GM21515 (cell line): Measurements from ENCODE around the gene FAM241B.

Source experiments
- ATAC-seq: cut with Tn5 transposase; IDR thresholded peaks from one replicate; pipeline ENCODE4 v1.9.1; 2021; ENCODE audit not compliant: unreplicated experiment

Gene FAM241B

DNA sequence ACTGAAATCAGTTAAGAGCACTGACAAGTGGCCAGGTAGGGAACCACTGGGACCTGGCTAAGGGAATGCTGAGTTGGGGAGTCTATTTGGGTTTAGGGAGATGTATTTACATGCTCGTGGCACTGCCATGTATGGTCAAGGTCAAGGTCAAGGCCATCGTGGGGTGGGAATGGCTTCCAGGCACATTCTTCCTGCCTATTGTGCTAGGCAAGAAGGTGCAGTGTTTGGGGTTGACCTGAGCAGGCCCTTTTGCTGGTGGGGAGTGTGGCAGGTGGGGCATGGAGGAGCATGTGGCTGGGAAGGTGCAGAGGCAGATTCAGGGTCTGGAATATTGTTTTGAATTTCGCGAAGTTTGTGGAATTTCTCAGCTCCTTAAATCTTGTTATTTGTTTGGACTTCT is 17.8 kb downstream of the FAM241B start:
- ATAC-seq = no peak

DNA sequence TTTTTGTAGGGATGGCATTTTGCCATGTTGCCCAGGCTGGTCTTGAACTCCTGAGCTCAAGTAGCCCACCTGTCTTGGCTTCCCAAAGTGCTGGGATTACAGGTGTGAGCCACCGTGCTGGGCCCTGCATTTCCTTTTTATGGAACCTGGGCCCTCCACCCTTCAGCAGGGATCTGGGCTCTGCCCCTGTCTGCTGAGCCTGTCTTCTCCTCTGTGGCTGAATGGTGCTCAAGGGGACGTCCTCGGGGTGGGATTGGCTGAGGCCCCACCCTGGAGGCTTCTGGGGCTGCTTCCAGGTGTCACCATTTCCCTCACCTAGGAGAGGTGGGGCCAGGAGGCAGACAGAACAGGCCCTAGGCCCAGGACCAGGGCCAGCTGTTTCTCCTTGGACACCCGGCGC is 18.4 kb downstream of the FAM241B start:
- no peak for ATAC-seq

DNA sequence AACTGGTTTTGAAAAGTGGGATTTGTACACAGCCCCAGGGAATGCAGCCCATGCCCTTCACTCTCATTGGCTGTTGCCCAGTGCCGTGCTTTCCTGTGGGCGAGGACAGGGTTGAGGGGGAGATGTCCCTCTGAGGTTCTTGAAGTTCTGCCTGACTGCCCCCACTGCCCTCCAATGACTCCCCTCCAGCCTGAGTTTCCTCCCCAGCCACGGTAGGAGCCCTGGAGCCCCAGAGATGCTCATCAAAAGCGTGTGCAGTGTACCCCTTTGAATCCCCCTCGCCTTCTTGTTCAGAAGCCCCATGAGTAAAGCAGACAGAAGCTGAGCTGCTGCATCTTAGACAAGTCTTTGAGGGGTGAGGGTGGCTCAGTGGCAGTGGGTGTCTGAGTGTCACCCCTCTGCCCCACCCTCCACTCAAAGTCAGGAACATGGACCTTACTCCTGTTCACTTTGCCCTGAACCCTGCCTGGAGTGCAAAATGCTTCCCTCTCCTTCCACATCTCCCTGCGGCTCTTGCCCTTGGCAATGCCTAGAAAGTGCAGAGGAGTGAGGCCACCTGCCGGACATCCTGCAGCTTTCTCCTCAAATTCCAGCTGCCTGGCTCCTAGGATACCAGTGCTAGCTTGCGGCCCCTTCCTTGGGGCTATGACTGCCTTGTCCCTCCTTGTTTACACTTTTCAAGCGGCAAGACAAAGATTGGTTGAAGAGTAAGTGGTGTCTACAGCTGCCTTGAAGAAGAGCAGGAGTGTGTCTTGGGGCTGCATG is 19.9 kb downstream of the FAM241B start:
- no peak for ATAC-seq

DNA sequence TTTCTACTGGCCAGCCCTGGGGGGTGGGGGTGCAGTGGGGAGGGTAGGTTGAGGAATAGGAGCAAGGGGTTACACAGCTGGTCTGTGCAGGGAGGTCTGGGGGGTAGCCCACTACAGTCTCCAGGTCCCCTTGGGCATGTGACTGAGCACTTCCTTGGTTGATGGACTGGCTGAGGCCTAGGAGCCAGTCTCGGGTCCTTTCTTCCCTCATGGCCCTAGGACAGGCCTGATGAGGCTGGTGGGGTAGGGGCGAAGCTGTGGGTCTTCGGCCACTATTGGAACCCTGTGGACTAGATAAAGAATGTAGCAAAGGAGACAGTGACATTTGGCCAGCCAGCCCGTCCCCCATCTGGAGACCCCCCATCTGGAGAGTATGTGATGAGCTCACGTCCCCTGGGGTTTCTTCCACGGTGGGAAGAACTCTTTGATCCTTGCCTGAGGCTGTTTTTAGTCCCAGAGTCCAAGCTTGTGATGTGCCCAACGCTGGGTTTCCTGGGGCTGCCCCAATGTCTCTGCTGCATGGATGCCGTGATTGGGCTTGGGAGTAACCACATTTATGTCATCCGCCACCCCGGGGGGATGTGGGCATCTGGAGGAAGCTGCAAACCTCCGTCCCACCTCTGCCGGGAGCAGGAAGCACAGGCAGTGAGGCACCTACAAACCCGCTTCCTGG is 20.7 kb downstream of the FAM241B start:
- no peak for ATAC-seq

DNA sequence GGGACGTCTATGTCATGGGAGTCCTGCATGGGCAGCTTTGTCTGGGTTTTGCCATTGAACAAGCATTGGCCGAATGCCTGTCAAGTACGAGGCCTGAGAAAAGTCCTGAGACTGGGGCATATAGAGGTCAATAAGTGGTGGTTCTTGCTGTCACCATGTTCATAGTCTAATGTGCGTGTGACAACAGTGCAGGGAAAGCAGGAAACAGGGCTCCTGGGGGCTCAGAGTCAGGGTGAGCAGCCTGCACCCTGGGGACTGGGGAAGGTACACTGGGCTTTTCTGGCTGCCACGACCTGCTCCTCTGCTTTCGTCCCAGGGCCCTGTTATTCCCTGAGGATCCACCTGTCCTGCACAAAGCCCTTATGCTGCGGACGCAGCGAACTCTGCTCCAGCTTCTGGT is 21.3 kb downstream of the FAM241B start:
- ATAC-seq = no peak

DNA sequence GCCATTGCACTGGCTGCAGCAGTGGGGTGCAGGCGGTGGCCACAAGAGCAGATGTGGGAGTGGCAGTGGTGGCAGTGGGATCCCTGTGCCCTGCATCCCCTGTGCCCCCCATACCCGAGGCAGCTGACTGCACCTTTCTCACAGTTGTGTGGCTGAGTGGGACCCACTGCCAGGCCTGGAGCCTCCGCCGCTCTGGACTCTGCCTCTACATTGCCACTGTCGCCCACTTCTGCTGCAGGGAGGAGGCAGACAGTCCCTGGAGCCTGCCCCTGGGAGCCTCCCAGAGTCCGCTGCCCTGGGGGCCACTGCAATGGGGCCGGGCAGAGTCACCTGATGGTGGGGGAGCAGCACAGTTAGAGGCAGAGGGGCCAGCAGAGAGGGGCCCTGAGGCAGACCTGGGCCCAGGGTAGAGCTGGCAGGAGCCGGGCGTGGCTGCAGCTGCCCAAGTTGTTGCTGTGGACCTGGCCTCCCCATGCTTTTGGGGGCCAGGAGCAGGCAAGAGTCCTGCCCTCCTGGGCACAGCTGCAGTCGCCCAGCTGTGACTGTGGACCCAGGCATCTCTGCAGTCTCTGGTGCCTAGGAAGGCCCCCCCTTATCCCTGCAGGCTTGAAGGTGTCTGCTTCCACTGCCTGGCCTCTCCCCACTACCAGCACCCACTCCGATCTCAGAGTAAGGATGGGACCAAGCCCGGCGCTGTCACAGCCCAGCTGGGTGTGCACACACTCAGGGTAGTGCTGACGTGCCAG is 22.2 kb downstream of the FAM241B start:
- no peak for ATAC-seq

DNA sequence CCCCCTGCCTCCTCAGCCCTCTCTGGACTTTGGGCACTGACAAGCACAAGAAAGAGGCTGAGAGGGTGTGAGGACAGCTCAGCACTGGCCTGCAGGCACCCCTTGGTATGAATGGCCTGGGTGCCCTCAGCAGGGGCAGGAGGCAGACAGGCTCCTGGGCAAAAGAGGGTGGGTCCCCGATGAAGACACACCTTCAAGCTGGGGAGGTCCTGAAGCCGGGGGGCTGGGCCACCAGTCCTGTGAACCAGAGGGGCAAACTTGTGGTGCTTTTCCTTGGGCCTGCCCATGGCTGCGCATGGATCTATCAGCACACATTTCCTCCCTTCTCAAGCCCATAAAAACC is 22.8 kb downstream of the FAM241B start:
- ATAC-seq = no peak

GRCh38 chr10:69653561-69653960 is 23.5 kb downstream of the FAM241B start:
- ATAC-seq = no peak

GRCh38 chr10:69655124-69655867 is 25.2 kb downstream of the FAM241B start:
- ATAC-seq = no peak

GRCh38 chr10:69655868-69656555 is 26.0 kb downstream of the FAM241B start:
- ATAC-seq = no peak

DNA sequence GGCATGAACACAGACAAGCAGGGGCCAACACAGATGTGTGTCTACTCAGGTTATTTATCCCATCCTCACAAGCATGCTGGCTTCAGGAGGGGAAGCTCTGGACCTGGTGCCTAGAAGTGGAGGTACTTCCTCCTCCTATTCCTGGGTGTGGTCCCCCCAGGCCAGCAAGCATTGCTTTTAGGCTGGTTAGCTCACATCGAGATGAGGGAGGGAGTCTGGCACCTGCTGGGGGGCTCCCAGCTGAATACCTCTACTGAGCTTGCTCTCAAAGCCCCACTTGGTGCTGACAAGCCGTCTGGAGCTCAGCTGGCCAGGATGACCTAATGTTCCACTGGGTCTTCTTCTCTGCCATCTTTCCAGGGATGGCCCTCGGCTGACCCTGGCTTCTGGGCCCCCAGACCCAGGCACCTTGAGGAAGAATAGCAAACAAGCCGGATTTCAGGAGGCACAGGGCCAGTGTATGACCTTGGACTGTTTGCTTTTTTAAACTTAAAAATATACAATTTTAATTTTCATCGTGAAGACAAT is 26.8 kb downstream of the FAM241B start:
- no peak for ATAC-seq

DNA sequence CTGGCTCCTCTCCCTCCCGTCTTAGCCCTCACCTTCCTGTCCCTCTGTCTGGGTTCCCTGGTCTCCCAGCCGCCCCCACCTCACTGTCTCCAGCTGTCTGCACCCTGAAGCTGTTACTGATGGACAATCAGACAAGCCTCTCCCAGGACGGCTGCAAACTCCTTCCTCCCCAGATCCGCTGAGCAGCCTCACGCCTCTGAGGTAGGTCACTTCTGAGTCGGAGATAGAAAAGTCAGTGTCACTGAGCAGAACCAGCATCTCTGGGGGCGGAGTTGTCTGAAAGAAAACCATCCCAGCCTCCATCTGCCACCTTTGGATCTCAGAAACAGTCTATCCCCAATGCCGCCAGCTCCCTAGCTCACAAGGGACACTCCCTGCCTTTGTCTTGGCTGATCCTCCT is 27.4 kb downstream of the FAM241B start:
- no peak for ATAC-seq

GRCh38 chr10:69657866-69658265 is 27.8 kb downstream of the FAM241B start:
- ATAC-seq = no peak

GRCh38 chr10:69659241-69660038 is 29.4 kb downstream of the FAM241B start:
- no peak for ATAC-seq

GRCh38 chr10:69660296-69660695 is 30.2 kb downstream of the FAM241B start:
- no peak for ATAC-seq

DNA sequence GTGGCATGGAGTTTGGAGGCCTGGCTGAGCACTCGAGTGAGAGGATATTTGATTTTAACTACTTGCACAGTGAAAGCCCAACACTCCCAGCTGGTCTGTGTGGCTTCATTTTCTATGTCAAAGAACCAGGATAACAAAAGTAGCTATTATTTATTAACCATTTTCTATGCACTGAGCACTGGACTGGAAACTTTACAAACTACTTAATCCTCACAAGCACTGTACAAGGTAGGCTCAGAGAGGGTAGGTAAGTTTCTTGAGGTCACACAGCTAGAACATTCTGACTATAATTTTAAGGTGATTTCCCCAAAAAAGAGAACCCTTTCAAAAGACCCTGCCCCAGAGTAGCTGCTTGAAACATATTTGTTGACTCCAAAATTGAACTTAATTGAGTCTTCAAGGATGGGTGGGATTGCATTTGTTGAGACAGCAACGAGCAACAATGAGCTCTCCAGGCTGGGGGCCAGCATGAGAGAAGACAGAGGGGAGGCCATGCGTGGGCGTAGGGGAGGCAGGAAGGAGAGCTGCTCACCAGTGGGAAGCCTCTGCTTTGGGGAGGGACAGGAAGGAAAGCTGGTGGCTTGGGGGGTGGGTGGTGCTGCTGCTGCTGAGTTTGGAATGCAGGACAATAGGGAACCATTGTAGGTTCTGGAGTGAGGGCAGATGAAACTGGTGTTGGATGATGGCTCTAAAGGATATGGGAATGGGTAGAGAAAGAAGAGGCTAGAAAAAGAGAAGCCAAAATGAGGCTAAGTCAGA is 31.5 kb downstream of the FAM241B start:
- ATAC-seq = no peak

DNA sequence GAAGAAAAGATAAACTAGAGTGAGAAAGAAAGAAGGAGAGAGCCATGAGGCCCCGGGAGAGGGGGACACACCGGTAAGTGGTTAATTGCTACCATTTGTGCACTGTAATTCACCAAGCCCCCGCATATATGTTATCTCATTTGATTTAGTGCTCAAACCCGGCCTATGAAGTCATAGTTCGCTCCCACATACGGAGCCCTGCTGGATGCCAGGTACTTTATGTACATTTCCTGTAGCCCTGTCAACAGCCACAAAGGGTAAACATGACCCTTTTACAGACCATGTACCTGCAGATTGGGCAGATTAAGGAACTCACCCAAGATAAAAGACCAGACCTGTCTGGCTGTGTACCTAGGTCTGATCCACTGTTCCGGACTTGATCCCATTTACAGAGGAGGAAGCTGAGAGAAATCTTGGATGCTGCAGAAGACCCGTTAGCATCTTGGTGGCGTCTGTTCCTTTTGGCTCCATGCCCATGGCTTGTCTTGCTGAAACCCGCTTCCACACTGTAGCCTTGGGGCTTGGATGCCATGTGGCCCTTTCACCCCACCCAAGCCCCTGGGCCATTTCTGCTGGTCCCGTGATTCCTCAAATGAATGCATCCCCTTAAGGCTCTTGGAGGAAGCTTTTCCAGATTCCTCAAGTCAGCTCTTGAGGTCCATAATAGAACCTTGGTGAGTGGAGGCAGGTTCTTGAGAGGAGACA is 32.3 kb downstream of the FAM241B start:
- no peak for ATAC-seq

- ATAC-seq = no peak
These were observed 32.9 kb downstream of the FAM241B start for GRCh38 chr10:69662901-69663300.
